GM23248 (cell line): ENCODE measurements around the gene ADRM1. TPM values are rescaled to one million over a fixed set of nuclear protein-coding genes. Genes with fewer than 3 reads are reported as not detected.

Experiments
- DNase-seq: peaks from one replicate; pipeline ENCODE4 v3.0.0-alpha.2; 2015
- H2AFZ ChIP-seq: fragments of 200-600 bp; sonication (generic); 2 replicates; pipeline ENCODE4 v1.6.1; 2016; ENCODE audit warnings: antibody characterized with exemption
- H3F3A ChIP-seq: fragments of 200-600 bp; sonication (generic); 2 replicates; pipeline ENCODE4 v1.6.1; 2016; ENCODE audit warnings: mild to moderate bottlenecking, antibody characterized with exemption, mixed run types; ENCODE audit not compliant: insufficient read depth
- H3K27ac ChIP-seq: fragments of 200-600 bp; sonication (generic); 2 replicates; pipeline ENCODE4 v1.5.1; 2016; ENCODE audit warnings: mild to moderate bottlenecking
- H3K27me3 ChIP-seq: fragments of 200-600 bp; sonication (generic); replicated peaks from 2 replicates; pipeline ENCODE4 v1.6.1; 2016; ENCODE audit warnings: mild to moderate bottlenecking; ENCODE audit not compliant: insufficient read depth
- H3K36me3 ChIP-seq: fragments of 200-600 bp; sonication (generic); 2 replicates; pipeline ENCODE4 v1.6.1; 2016; ENCODE audit warnings: low read depth, mild to moderate bottlenecking
- H3K4me1 ChIP-seq: fragments of 200-600 bp; sonication (generic); 2 replicates; pipeline ENCODE4 v1.6.1; 2016; ENCODE audit warnings: mild to moderate bottlenecking; ENCODE audit not compliant: insufficient read depth
- H3K4me2 ChIP-seq: fragments of 200-600 bp; sonication (generic); one replicate; pipeline ENCODE4 v1.6.1; 2016; ENCODE audit warnings: mild to moderate bottlenecking; ENCODE audit not compliant: unreplicated experiment
- H3K4me3 ChIP-seq: fragments of 200-600 bp; sonication (generic); 2 replicates; pipeline ENCODE4 v1.5.1; 2016; ENCODE audit warnings: mild to moderate bottlenecking
- H3K79me2 ChIP-seq: fragments of 200-600 bp; sonication (generic); 2 replicates; pipeline ENCODE4 v1.6.1; 2016; ENCODE audit warnings: mild to moderate bottlenecking; ENCODE audit not compliant: insufficient read depth
- H3K9ac ChIP-seq: fragments of 200-600 bp; sonication (generic); 2 replicates; pipeline ENCODE4 v1.6.1; 2016; ENCODE audit warnings: mild to moderate bottlenecking
- H3K9me2 ChIP-seq: fragments of 200-600 bp; sonication (generic); 2 replicates; pipeline ENCODE4 v1.6.1; 2016; ENCODE audit warnings: mixed run types, mild to moderate bottlenecking, moderate library complexity; ENCODE audit not compliant: insufficient read depth
- H3K9me3 ChIP-seq: fragments of 200-600 bp; sonication (generic); one replicate; pipeline ENCODE4 v1.6.1; 2017; ENCODE audit warnings: low read depth
- H4K20me1 ChIP-seq: fragments of 200-600 bp; sonication (generic); 2 replicates; pipeline ENCODE4 v1.6.0; 2016; ENCODE audit not compliant: insufficient read depth
- EZH2 ChIP-seq: fragments of 200-600 bp; sonication (generic); IDR thresholded peaks from 2 replicates; pipeline ENCODE4 v1.6.1; 2018; ENCODE audit warnings: antibody characterized with exemption, mild to moderate bottlenecking; ENCODE audit not compliant: insufficient read depth, poor library complexity, severe bottlenecking
- EZH2phosphoT487 ChIP-seq: fragments of 200-600 bp; sonication (generic); IDR thresholded peaks from 2 replicates; pipeline ENCODE4 v1.6.1; 2018; ENCODE audit warnings: antibody characterized with exemption, moderate library complexity, mild to moderate bottlenecking, low read depth; ENCODE audit not compliant: insufficient read depth
- WGBS, 2 experiments: methylation state at CpG; one replicate each; pipeline ENCODE4 v1.1.6; 2015 to 2017; ENCODE audit warnings: low lambda C conversion rate in 2 of 2, low coverage in 1 of 2; ENCODE audit errors: missing lambda C conversion rate in 2 of 2; 5-methylcytosine and 5-hydroxymethylcytosine counted together
- in situ Hi-C: fragments of 300-500 bp; cut with MboI; formaldehyde crosslinking; loops from 2 replicates; pipeline ENCODE4 v1.15.0; 2020
- polyA plus RNA-seq: library from polyadenylated mRNA; unstranded; fragments of >200 nt; fragmentation: Nextera tagmentation; extraction: Ambion mirVana; gene quantifications from 2 replicates; pipeline ENCODE4 v1.2.1, GENCODE V29; 2016
- total RNA-seq: library from RNA; depleted of rRNA; stranded (reverse); fragments of >200 nt; shearing (Covaris generic); gene quantifications from 2 replicates; pipeline ENCODE4 v1.2.3, GENCODE V29; 2014

The ADRM1 gene
- total and polyA plus RNA-seq, 2 experiments from 2014 or later: 138 to 162 TPM

- no peak overlapping the region for H3K4me3 ChIP-seq
- no peak overlapping the region for H3K9ac ChIP-seq
- TF ChIP-seq EZH2 (no peak), EZH2phosphoT487 (no peak)
- no peak overlapping the region for H3K4me2 ChIP-seq
- H3K4me1 ChIP-seq: no peaks in the 10 kb centered on the region
- no peaks in the 10 kb centered on the region for H3F3A ChIP-seq
- DNase-seq: no peak
- no peaks in the 10 kb centered on the region for H3K36me3 ChIP-seq
- no peak overlapping the region for H2AFZ ChIP-seq
- in situ Hi-C loops: no loop called here
- no peak overlapping the region for H3K27ac ChIP-seq
- H3K27me3 ChIP-seq: no peaks in the 10 kb centered on the region
- 88 to 89% methylated on average over 48 to 51 of the region's 53 CpGs for WGBS, 2 experiments
- H3K9me3 ChIP-seq: no peaks in the 10 kb centered on the region
- H3K9me2 ChIP-seq: no peaks in the 10 kb centered on the region
- H4K20me1 ChIP-seq: no peaks in the 10 kb centered on the region
- H3K79me2 ChIP-seq: no peaks in the 10 kb centered on the region
These were observed 34.2 kb downstream of the ADRM1 start for GRCh38 chr20:62336775-62337557.

DNA sequence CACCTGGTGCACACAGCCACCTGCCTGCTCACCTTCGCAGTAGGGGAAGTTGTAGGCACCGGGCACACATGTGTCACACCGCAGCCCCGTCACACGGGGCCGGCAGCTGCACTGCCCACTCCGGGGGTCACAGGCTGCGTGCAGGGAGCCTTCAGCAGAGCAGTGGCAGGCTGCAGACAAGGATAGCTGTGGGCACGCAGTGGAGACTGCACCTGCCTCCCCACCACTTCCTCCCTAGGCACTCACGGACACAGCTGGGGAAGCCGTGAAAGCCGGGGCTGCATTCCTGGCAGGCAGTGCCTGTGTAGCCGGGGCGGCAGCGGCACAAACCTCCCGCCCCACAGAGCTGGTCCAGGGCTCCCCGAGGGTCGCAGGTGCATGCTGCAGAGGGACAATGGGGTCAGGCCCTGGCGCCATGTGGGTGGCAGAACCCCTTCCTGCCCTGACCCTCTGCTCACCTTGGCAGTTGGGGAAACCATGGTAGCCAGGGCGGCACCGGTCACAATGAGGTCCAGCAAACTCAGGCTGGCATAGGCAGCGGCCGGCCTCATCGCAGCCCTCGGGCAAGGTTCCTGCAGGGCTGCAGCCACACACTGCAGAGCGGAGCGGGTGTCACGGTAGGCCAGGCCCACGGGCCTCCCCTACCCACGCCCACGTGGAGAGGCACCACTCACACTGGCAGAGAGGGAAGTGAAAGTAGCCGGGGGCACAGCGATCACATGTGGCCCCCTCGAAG, 34.9 kb downstream of the ADRM1 start:
- Histone ChIP-seq H3K9me2 (no peaks in the 10 kb centered on the region), H3F3A (no peaks in the 10 kb centered on the region), H4K20me1 (no peaks in the 10 kb centered on the region), H3K36me3 (no peaks in the 10 kb centered on the region), H3K4me3 (no peak overlapping the region), H3K4me2 (no peak overlapping the region), H3K79me2 (no peaks in the 10 kb centered on the region), H2AFZ (no peak overlapping the region), H3K27ac (no peak overlapping the region), H3K4me1 (no peaks in the 10 kb centered on the region), H3K27me3 (no peaks in the 10 kb centered on the region), H3K9me3 (no peaks in the 10 kb centered on the region), H3K9ac (no peak overlapping the region)
- no peak for TF ChIP-seq EZH2phosphoT487
- no peak for TF ChIP-seq EZH2
- 80 to 83% methylated on average over 31 to 34 of the region's 34 CpGs for whole genome bisulfite sequencing, 2 experiments
- in situ Hi-C loops: no loop called here
- DNase-seq: no peak

GRCh38 chr20:62338294-62338620, 35.5 kb downstream of the ADRM1 start:
- WGBS, 2 experiments: 93 to 95% methylated on average over 13 of the region's 16 CpGs
- no peaks in the 10 kb centered on the region for H4K20me1 ChIP-seq
- H3K27me3 ChIP-seq: no peaks in the 10 kb centered on the region
- no peaks in the 10 kb centered on the region for H3K36me3 ChIP-seq
- H3K4me2 ChIP-seq: no peak overlapping the region
- H3K9me3 ChIP-seq: no peaks in the 10 kb centered on the region
- TF ChIP-seq EZH2: no peak
- no peak for TF ChIP-seq EZH2phosphoT487
- no peak overlapping the region for H3K27ac ChIP-seq
- no peak overlapping the region for H2AFZ ChIP-seq
- no peak for DNase-seq
- H3K9ac ChIP-seq: no peak overlapping the region
- H3K9me2 ChIP-seq: no peaks in the 10 kb centered on the region
- no peaks in the 10 kb centered on the region for H3K79me2 ChIP-seq
- in situ Hi-C loops: no loop called here
- H3K4me3 ChIP-seq: no peak overlapping the region
- no peaks in the 10 kb centered on the region for H3K4me1 ChIP-seq
- H3F3A ChIP-seq: no peaks in the 10 kb centered on the region

- in situ Hi-C loops: no loop called here
- H3K9me3 ChIP-seq: no peaks in the 10 kb centered on the region
- no peak overlapping the region for H3K27ac ChIP-seq
- H3K9me2 ChIP-seq: no peaks in the 10 kb centered on the region
- H3K27me3 ChIP-seq: no peaks in the 10 kb centered on the region
- no peaks in the 10 kb centered on the region for H3K4me1 ChIP-seq
- H4K20me1 ChIP-seq: no peaks in the 10 kb centered on the region
- 63 to 66% methylated on average over 14 of the region's 14 CpGs for WGBS, 2 experiments
- H3K36me3 ChIP-seq: no peaks in the 10 kb centered on the region
- no peak for TF ChIP-seq EZH2
- no peak overlapping the region for H3K9ac ChIP-seq
- DNase-seq: no peak
- H2AFZ ChIP-seq: no peak overlapping the region
- no peak overlapping the region for H3K4me2 ChIP-seq
- no peaks in the 10 kb centered on the region for H3K79me2 ChIP-seq
- no peaks in the 10 kb centered on the region for H3F3A ChIP-seq
- no peak overlapping the region for H3K4me3 ChIP-seq
These were observed 36.9 kb downstream of the ADRM1 start for GRCh38 chr20:62339647-62340062.
